Prostate gland (tissue), 2 donors: ENCODE measurements around the gene YEATS4. TPM values are rescaled to one million over a fixed set of nuclear protein-coding genes. Genes with fewer than 3 reads are reported as not detected.

Experiments
- DNase-seq: peaks from one replicate; pipeline ENCODE4 v3.0.0-alpha.2; 2019; ENCODE audit warnings: low spot score
- H3K27ac ChIP-seq, 2 donors: fragments of 200-600 bp; sonication (generic); 2 replicates each; pipeline ENCODE4 v1.5.1; 2017 to 2019
- H3K27me3 ChIP-seq: fragments of 200-600 bp; sonication (generic); replicated peaks from 2 replicates; pipeline ENCODE4 v1.5.1; 2019; ENCODE audit not compliant: insufficient read depth
- H3K36me3 ChIP-seq, 2 donors: fragments of 200-600 bp; sonication (generic); 1 replicate in 1 of 2; 2 replicates in 1 of 2; pipeline versions ENCODE4 v1.5.1 to v1.8.1; 2017 to 2019
- H3K4me1 ChIP-seq: fragments of 200-600 bp; sonication (generic); replicated peaks from 2 replicates; pipeline ENCODE4 v1.5.1; 2019
- H3K4me3 ChIP-seq, 2 donors: fragments of 200-600 bp; sonication (generic); 2 replicates each; pipeline ENCODE4 v1.5.1; 2017 to 2019
- H3K9me3 ChIP-seq: fragments of 200-600 bp; sonication (generic); 2 replicates; pipeline ENCODE4 v1.5.1; 2017
- CTCF ChIP-seq, 4 experiments: fragments of 200-600 bp in 2 of 4; fragments of 450-650 bp in 2 of 4; sonication (generic) in 2 of 4; IDR thresholded peaks; 1 replicate in 3 of 4; 2 replicates in 1 of 4; pipeline ENCODE4 v1.5.1; 2016 to 2019; ENCODE audit warnings: antibody characterized with exemption in 4 of 4, mild to moderate bottlenecking in 2 of 4, moderate library complexity in 2 of 4
- POLR2A ChIP-seq: fragments of 450-650 bp; IDR thresholded peaks from one replicate; pipeline ENCODE4 v1.6.1; 2016; ENCODE audit warnings: antibody characterized with exemption, mild to moderate bottlenecking
- POLR2AphosphoS5 ChIP-seq: sonication (generic); formaldehyde crosslinking; IDR thresholded peaks from one replicate; pipeline ENCODE4 v1.6.1; 2017; ENCODE audit warnings: antibody characterized with exemption
- WGBS: methylation state at CpG from one replicate; pipeline ENCODE4 v1.1.5; 2018; 5-methylcytosine and 5-hydroxymethylcytosine counted together
- intact Hi-C: fragments of 100-400 bp; cut with DNase I; formaldehyde crosslinking; loops from one replicate; pipeline ENCODE4 v1.14.2; 2022
- total RNA-seq, 2 donors: library from RNA; depleted of rRNA; stranded (reverse); fragments of >200 nt; gene quantifications; one replicate each; pipeline ENCODE4 v1.1.0, GENCODE V29; 2016

Gene YEATS4
- total RNA-seq, 2 donors from 2014 or later, result 29.0 to 57.4 TPM

- TF ChIP-seq CTCF (IDR thresholded peaks at IDR 0.05) (no peak), POLR2AphosphoS5 (no peak), POLR2A (no peak)
- no peak overlapping the region for H3K4me3 ChIP-seq
- no peak overlapping the region for H3K27ac ChIP-seq
- no peaks in the 10 kb centered on the region for H3K4me1 ChIP-seq
- intact Hi-C loops, result no loop called here
- no peak for DNase-seq
- WGBS, result 83% methylated on average over 3 of the region's 3 CpGs
- no peaks in the 10 kb centered on the region for H3K27me3 ChIP-seq
- H3K9me3 ChIP-seq, result no peaks in the 10 kb centered on the region
- H3K36me3 ChIP-seq, result no peaks in the 10 kb centered on the region
Measured at GRCh38 chr12:69397978-69398377, 38.4 kb downstream of the YEATS4 start.

- H3K9me3 ChIP-seq, result no peaks in the 10 kb centered on the region
- WGBS, result 69% methylated on average over 4 of the region's 4 CpGs
- H3K27ac ChIP-seq, result no peak overlapping the region
- intact Hi-C loops, result no loop called here
- no peaks in the 10 kb centered on the region for H3K4me1 ChIP-seq
- no peaks in the 10 kb centered on the region for H3K36me3 ChIP-seq
- no peaks in the 10 kb centered on the region for H3K27me3 ChIP-seq
- H3K4me3 ChIP-seq, result no peak overlapping the region
- no peak for DNase-seq
- TF ChIP-seq POLR2AphosphoS5 (no peak), POLR2A (no peak), CTCF (IDR thresholded peaks at IDR 0.05) (no peak)
Measured at GRCh38 chr12:69401940-69402339, 42.4 kb downstream of the YEATS4 start.

- H3K36me3 ChIP-seq, result no peaks in the 10 kb centered on the region
- no peak for TF ChIP-seq POLR2AphosphoS5
- no peak for TF ChIP-seq POLR2A
- TF ChIP-seq CTCF (IDR thresholded peaks at IDR 0.05), result no peak
- no peaks in the 10 kb centered on the region for H3K27me3 ChIP-seq
- intact Hi-C loops, result no loop called here
- H3K4me1 ChIP-seq, result no peaks in the 10 kb centered on the region
- DNase-seq, result no peak
- WGBS, result 90% methylated on average over 7 of the region's 7 CpGs
- H3K9me3 ChIP-seq, result no peaks in the 10 kb centered on the region
- no peak overlapping the region for H3K27ac ChIP-seq
- no peak overlapping the region for H3K4me3 ChIP-seq
Measured at GRCh38 chr12:69404851-69405565, 45.5 kb downstream of the YEATS4 start.

- H3K4me3 ChIP-seq, result no peak overlapping the region
- TF ChIP-seq CTCF (IDR thresholded peaks at IDR 0.05) (no peak), POLR2AphosphoS5 (no peak), POLR2A (no peak)
- no peaks in the 10 kb centered on the region for H3K4me1 ChIP-seq
- no peaks in the 10 kb centered on the region for H3K27me3 ChIP-seq
- no peak for DNase-seq
- no peaks in the 10 kb centered on the region for H3K9me3 ChIP-seq
- intact Hi-C loops, result no loop called here
- WGBS, result 68% methylated on average over 4 of the region's 4 CpGs
- H3K27ac ChIP-seq, result no peak overlapping the region
- no peaks in the 10 kb centered on the region for H3K36me3 ChIP-seq
Measured at GRCh38 chr12:69405566-69405865, 46.0 kb downstream of the YEATS4 start.

GRCh38 chr12:69406217-69406616, 46.7 kb downstream of the YEATS4 start:
- no peak for DNase-seq
- Histone ChIP-seq H3K27ac (no peak overlapping the region), H3K36me3 (no peaks in the 10 kb centered on the region), H3K4me1 (no peaks in the 10 kb centered on the region), H3K4me3 (no peak overlapping the region), H3K9me3 (no peaks in the 10 kb centered on the region), H3K27me3 (no peaks in the 10 kb centered on the region)
- intact Hi-C loops, result no loop called here
- no peak for TF ChIP-seq POLR2A
- TF ChIP-seq POLR2AphosphoS5, result no peak
- no peak for TF ChIP-seq CTCF (IDR thresholded peaks at IDR 0.05)
- WGBS, result 92% methylated on average over 2 of the region's 2 CpGs
